AG10803 (cell line): ENCODE data around the gene RXRB.

Experiments
- DNase-seq: peaks from one replicate; pipeline ENCODE4 v3.0.0; 2010; ENCODE audit warnings: low read depth
- H3K4me3 ChIP-seq: 2 replicates; pipeline ENCODE4 v1.5.1; 2011; ENCODE audit warnings: mild to moderate bottlenecking, low read length, control low read depth
- CTCF ChIP-seq: conservative IDR thresholded peaks from 2 replicates; pipeline ENCODE4 v1.5.1; 2011; ENCODE audit warnings: mild to moderate bottlenecking, low read length, control low read depth, inconsistent platforms

RXRB gene

GRCh38 chr6:33194431-33194979 is 6.0 kb downstream of the RXRB start:
- no peak for DNase-seq
- no peak for TF ChIP-seq CTCF

GRCh38 chr6:33193619-33194018 is 6.8 kb downstream of the RXRB start:
- DNase-seq = no peak
- H3K4me3 ChIP-seq = no peak overlapping the region
- no peak for TF ChIP-seq CTCF

More at GRCh38 chr6:33194431-33194979, 6.0 kb downstream of the RXRB start:
- no peak overlapping the region for H3K4me3 ChIP-seq

- peak overlapping the region; percentile 43 for H3K4me3 ChIP-seq
- DNase-seq = no peak
Measured at GRCh38 chr6:33192671-33193602, 7.5 kb downstream of the RXRB start.

GRCh38 chr6:33192105-33192646 is 8.3 kb downstream of the RXRB start, which contains the start of gene COL11A2:
Gene COL11A2 (minus strand): TSS chr6:33192467. CDS start chr6:33192240, 227 bp downstream.
- no peak for DNase-seq
- H3K4me3 ChIP-seq = peak within 1 kb of the TSS; percentile 43
- TF ChIP-seq CTCF = no peak

More at GRCh38 chr6:33192671-33193602, 7.5 kb downstream of the RXRB start:
- TF ChIP-seq CTCF = no peak

GRCh38 chr6:33191383-33192104 is 8.9 kb downstream of the RXRB start:
- no peak for TF ChIP-seq CTCF
- H3K4me3 ChIP-seq = no peak overlapping the region
- no peak for DNase-seq

- TF ChIP-seq CTCF = no peak
- no peak for DNase-seq
- no peak overlapping the region for H3K4me3 ChIP-seq
Measured at GRCh38 chr6:33190504-33191107, 9.9 kb downstream of the RXRB start.
